Lower lobe of right lung (tissue), 2 donors: ENCODE results near the gene CDC42EP1. TPM values are rescaled to one million over a fixed set of nuclear protein-coding genes. Genes with fewer than 3 reads are reported as not detected.

Source experiments
- ATAC-seq, 2 donors: fragments of 200-7000 bp; cut with Tn5 transposase; one replicate each; pipeline ENCODE4 v1.9.1; 2020 to 2022; ENCODE audit warnings: mild to moderate bottlenecking in 2 of 2, moderate library complexity in 2 of 2
- DNase-seq: peaks from one replicate; pipeline ENCODE4 v3.0.0-alpha.2; 2020
- H3K27ac ChIP-seq: fragments of 200-600 bp; one replicate; pipeline ENCODE4 v1.8.0; 2022
- H3K27me3 ChIP-seq: fragments of 200-600 bp; one replicate; pipeline ENCODE4 v1.8.0; 2022; ENCODE audit warnings: low read depth
- H3K36me3 ChIP-seq: fragments of 200-600 bp; one replicate; pipeline ENCODE4 v1.8.0; 2022; ENCODE audit warnings: mild to moderate bottlenecking
- H3K4me1 ChIP-seq: fragments of 200-600 bp; one replicate; pipeline ENCODE4 v1.8.0; 2022
- H3K4me3 ChIP-seq: fragments of 200-600 bp; one replicate; pipeline ENCODE4 v1.8.0; 2022; ENCODE audit warnings: mild to moderate bottlenecking
- H3K9me3 ChIP-seq: fragments of 200-600 bp; one replicate; pipeline ENCODE4 v1.8.0; 2022
- CTCF ChIP-seq: fragments of 200-600 bp; IDR thresholded peaks from one replicate; pipeline ENCODE4 v1.8.0; 2022; ENCODE audit warnings: antibody characterized with exemption, mild to moderate bottlenecking
- intact Hi-C: fragments of 100-400 bp; cut with DNase I; formaldehyde crosslinking; loops from one replicate; pipeline ENCODE4 v1.11.0; 2022
- total RNA-seq: library from RNA; stranded (reverse); fragmentation: NEBNext Ultra II Directional; extraction: Animal tissue kit (Norgen Biotek cat#: 25700); gene quantifications from one replicate; pipeline ENCODE4 v1.2.1, GENCODE V29; 2021
- donor health status: DM: no; HTN: yes; CAD: no; lungs with severe emphysema.

The CDC42EP1 gene
- total RNA-seq, 1 donor from 2014 or later: 46.0 TPM

GRCh38 chr22:37556710-37557109, 3.6 kb upstream of the CDC42EP1 start:
- ATAC-seq: no peak
- Histone ChIP-seq H3K9me3 (no peaks in the 10 kb centered on the region), H3K36me3 (no peaks in the 10 kb centered on the region), H3K27me3 (peaks cover 10% of the 10 kb centered on the region), H3K4me3 (no peak overlapping the region), H3K4me1 (peaks cover 54% of the 10 kb centered on the region), H3K27ac (no peak overlapping the region)
- no peak for DNase-seq
- intact Hi-C loops: no loop called here
- TF ChIP-seq CTCF: no peak

- H3K36me3 ChIP-seq: no peaks in the 10 kb centered on the region
- intact Hi-C loops: no loop called here
- H3K27ac ChIP-seq: no peak overlapping the region
- H3K4me1 ChIP-seq: peaks cover 53% of the 10 kb centered on the region
- peak; percentile 5 to 30 for ATAC-seq
- no peak for DNase-seq
- no peak overlapping the region for H3K4me3 ChIP-seq
- no peak for TF ChIP-seq CTCF
- no peaks in the 10 kb centered on the region for H3K9me3 ChIP-seq
- H3K27me3 ChIP-seq: peaks cover 10% of the 10 kb centered on the region
These were observed 2.8 kb upstream of the CDC42EP1 start for GRCh38 chr22:37557321-37558001.

GRCh38 chr22:37558815-37559214, 1.5 kb upstream of the CDC42EP1 start:
- H3K9me3 ChIP-seq: no peaks in the 10 kb centered on the region
- peaks cover 59% of the 10 kb centered on the region for H3K4me1 ChIP-seq
- intact Hi-C loops: no loop called here
- no peak for TF ChIP-seq CTCF
- H3K4me3 ChIP-seq: no peak overlapping the region
- DNase-seq (no peak), ATAC-seq (no peak)
- no peaks in the 10 kb centered on the region for H3K36me3 ChIP-seq
- H3K27ac ChIP-seq: peak overlapping the region; percentile 96
- peaks cover 10% of the 10 kb centered on the region for H3K27me3 ChIP-seq

- ATAC-seq (no peak), DNase-seq (no peak)
- no peaks in the 10 kb centered on the region for H3K36me3 ChIP-seq
- peak overlapping the region; percentile 81 for H3K4me3 ChIP-seq
- peaks cover 65% of the 10 kb centered on the region for H3K4me1 ChIP-seq
- intact Hi-C loops: no loop called here
- no peak for TF ChIP-seq CTCF
- H3K27me3 ChIP-seq: peaks cover 10% of the 10 kb centered on the region
- peak overlapping the region; percentile 96 for H3K27ac ChIP-seq
- H3K9me3 ChIP-seq: no peaks in the 10 kb centered on the region
These were observed 769 bp upstream of the CDC42EP1 start for GRCh38 chr22:37559521-37559900.

GRCh38 chr22:37560608-37561211, 430 bp downstream of the CDC42EP1 start:
- no peak for TF ChIP-seq CTCF
- intact Hi-C loops: no loop called here
- ATAC-seq (peak; percentile 35 to 52), DNase-seq (peak; percentile 73)
- Histone ChIP-seq H3K27ac (peak overlapping the region; percentile 96), H3K4me3 (peak overlapping the region; percentile 81), H3K27me3 (peaks cover 10% of the 10 kb centered on the region), H3K9me3 (no peaks in the 10 kb centered on the region), H3K36me3 (peaks cover under 1% of the 10 kb centered on the region), H3K4me1 (peaks cover 77% of the 10 kb centered on the region)
